GM18511 (cell line): ENCODE data around the gene CELF1.

ENCODE experiments used
- ATAC-seq: cut with Tn5 transposase; IDR thresholded peaks from one replicate; pipeline ENCODE4 v1.9.1; 2021; ENCODE audit warnings: mild to moderate bottlenecking, moderate library complexity; ENCODE audit not compliant: unreplicated experiment

The CELF1 gene

GRCh38 chr11:47512701-47513100 lies 40.2 kb downstream of the CELF1 start:
- ATAC-seq = no peak

- ATAC-seq = no peak
These were observed 41.0 kb downstream of the CELF1 start for GRCh38 chr11:47511917-47512316.

- no peak for ATAC-seq
These were observed 42.7 kb downstream of the CELF1 start for GRCh38 chr11:47510209-47510608.

GRCh38 chr11:47509077-47509536 lies 43.8 kb downstream of the CELF1 start:
- ATAC-seq = no peak

GRCh38 chr11:47508240-47508957 lies 44.5 kb downstream of the CELF1 start:
- no peak for ATAC-seq

GRCh38 chr11:47507563-47508239 lies 45.2 kb downstream of the CELF1 start:
- ATAC-seq = no peak

GRCh38 chr11:47506795-47507562 lies 46.0 kb downstream of the CELF1 start:
- ATAC-seq = no peak

- ATAC-seq = no peak
These were observed 46.6 kb downstream of the CELF1 start for GRCh38 chr11:47506373-47506772.

- ATAC-seq = no peak
These were observed 48.0 kb downstream of the CELF1 start for GRCh38 chr11:47504910-47505309.

GRCh38 chr11:47503227-47503626 lies 49.7 kb downstream of the CELF1 start:
- no peak for ATAC-seq

- ATAC-seq = no peak
These were observed 50.2 kb downstream of the CELF1 start for GRCh38 chr11:47502767-47503166.

GRCh38 chr11:47501101-47501500 lies 51.8 kb downstream of the CELF1 start:
- ATAC-seq = no peak

GRCh38 chr11:47500121-47500520 lies 52.8 kb downstream of the CELF1 start:
- no peak for ATAC-seq

- ATAC-seq = no peak
These were observed 53.3 kb downstream of the CELF1 start for GRCh38 chr11:47499614-47500013.

GRCh38 chr11:47499161-47499560 lies 53.8 kb downstream of the CELF1 start:
- ATAC-seq = no peak

GRCh38 chr11:47498584-47499152 lies 54.3 kb downstream of the CELF1 start:
- ATAC-seq = no peak

GRCh38 chr11:47498149-47498548 lies 54.8 kb downstream of the CELF1 start:
- no peak for ATAC-seq

GRCh38 chr11:47496808-47497207 lies 56.1 kb downstream of the CELF1 start:
- no peak for ATAC-seq

- no peak for ATAC-seq
These were observed 57.1 kb downstream of the CELF1 start for GRCh38 chr11:47495856-47496217.

GRCh38 chr11:47495011-47495855 lies 57.7 kb downstream of the CELF1 start:
- ATAC-seq = no peak

- ATAC-seq = no peak
These were observed 63.6 kb downstream of the CELF1 start for GRCh38 chr11:47489395-47489755.
